ES-I3 (cell line): ENCODE data around the gene GPR39.

ENCODE experiments used
- H3K36me3 ChIP-seq: 2 replicates; pipeline ENCODE4 v1.6.1; 2013; ENCODE audit warnings: mild to moderate bottlenecking, low read length, control low read depth, moderate library complexity; ENCODE audit not compliant: insufficient read depth
- H3K4me1 ChIP-seq: 2 replicates; pipeline ENCODE4 v1.6.1; 2013; ENCODE audit warnings: mild to moderate bottlenecking, control low read depth, low read length; ENCODE audit not compliant: insufficient read depth
- H3K9ac ChIP-seq: 2 replicates; pipeline ENCODE4 v1.6.1; 2013; ENCODE audit warnings: low read depth, mild to moderate bottlenecking, low read length, moderate library complexity
- H3K9me3 ChIP-seq: 2 replicates; pipeline ENCODE4 v1.6.1; 2013; ENCODE audit warnings: mild to moderate bottlenecking, low read length, moderate library complexity; ENCODE audit not compliant: control insufficient read depth, insufficient read depth

Gene GPR39

GRCh38 chr2:132586835-132587234, 170.2 kb downstream of the GPR39 start:
- no peaks in the 10 kb centered on the region for H3K36me3 ChIP-seq
- no peaks in the 10 kb centered on the region for H3K9me3 ChIP-seq
- H3K4me1 ChIP-seq: peaks cover 13% of the 10 kb centered on the region
- H3K9ac ChIP-seq: no peak overlapping the region

DNA sequence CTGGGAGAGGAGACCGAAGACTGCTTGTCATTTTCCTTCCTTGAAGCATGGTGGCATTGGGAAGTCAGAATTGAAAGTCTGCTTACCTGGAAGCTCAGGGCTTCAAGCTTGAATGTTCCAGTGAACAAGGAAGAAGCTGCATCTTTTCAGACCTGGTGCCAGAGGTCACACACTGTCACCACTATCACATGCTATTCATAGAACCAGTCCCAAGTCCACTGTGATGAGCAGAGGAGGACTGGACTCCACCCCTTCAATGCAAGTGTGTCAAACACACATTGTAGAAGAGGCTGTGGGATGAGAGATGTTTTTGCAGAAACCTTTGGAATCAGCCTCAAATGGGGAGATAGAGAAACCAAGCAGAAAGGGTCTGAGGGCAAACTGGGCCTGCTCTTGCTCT, 172.0 kb downstream of the GPR39 start:
- H3K36me3 ChIP-seq: no peaks in the 10 kb centered on the region
- H3K9ac ChIP-seq: no peak overlapping the region
- peaks cover 11% of the 10 kb centered on the region for H3K4me1 ChIP-seq
- no peaks in the 10 kb centered on the region for H3K9me3 ChIP-seq

DNA sequence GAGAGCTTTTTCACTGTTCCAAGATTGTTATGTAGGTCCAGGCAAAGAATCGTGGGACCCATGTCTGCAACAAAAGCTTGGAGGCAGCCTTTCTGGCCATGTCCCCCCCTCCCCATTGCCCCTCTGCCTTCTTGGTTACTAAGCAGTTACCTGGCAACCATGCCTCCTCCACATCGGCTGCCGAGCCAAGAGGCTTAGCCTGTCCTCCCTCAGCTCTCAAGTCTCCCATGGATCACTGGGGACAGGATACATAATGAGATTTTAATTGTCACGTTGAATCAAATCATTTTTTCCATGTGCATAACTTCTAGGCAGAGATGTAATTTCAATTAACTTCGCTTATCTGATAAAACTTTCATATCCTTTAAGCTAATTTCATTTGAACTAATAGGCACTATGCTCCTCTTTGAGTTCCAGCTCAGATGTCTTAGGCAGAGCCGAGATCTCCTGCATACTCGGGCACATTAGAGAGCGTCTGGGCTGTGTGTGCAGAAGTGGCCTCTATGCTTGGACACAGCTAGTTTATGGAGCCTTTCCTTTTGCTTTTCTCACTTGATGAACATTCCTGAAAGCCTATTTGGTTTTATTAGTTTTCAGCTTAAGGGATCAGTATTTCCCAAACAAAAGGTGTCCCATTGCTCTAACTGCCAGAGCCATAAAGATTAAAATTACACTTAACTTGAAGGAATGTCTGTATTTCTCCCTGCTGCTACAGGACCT, 172.7 kb downstream of the GPR39 start:
- Histone ChIP-seq H3K36me3 (no peaks in the 10 kb centered on the region), H3K9me3 (no peaks in the 10 kb centered on the region), H3K9ac (no peak overlapping the region), H3K4me1 (peaks cover 12% of the 10 kb centered on the region)

DNA sequence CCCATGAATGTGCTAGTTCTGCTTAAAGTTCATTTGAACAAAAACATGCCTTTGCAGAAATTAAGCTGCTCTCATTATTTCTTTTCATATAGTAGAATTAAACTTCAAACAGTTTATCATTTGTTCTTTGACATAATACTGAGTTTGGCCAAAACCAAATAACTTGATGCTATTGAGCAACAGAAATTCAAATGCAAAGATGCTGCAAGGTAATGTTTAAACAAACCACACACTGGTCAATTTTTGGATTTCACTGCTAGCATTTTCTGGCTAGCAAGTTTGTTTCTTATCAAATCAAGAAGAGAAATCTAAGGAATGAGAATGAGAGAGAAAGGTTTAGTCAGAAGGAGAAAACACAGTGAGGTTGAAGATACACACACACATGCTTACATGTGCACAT, 173.4 kb downstream of the GPR39 start:
- Histone ChIP-seq H3K9ac (no peak overlapping the region), H3K9me3 (no peaks in the 10 kb centered on the region), H3K4me1 (peaks cover 12% of the 10 kb centered on the region), H3K36me3 (no peaks in the 10 kb centered on the region)

DNA sequence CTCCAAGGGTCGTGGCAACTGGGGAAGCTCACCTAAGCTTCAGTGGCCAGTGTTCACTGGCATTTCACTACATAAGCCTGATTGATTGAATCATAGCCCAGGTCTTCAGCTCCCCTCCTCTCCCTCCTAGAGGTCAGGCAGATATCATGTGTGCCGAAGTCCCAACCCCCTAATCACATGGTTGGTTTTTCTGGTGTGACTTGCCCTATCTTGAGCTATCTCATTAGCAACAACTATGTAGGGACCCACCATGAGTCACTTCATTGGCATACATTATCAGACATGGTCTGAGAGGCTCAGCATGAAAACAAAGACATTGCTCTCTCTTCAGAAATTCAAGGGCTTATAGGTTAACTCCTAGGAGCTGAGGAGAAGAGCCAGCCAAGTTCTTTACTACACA, 176.6 kb downstream of the GPR39 start:
- H3K9me3 ChIP-seq: peaks cover 4% of the 10 kb centered on the region; the same call in 1 of the 2 replicates
- no peaks in the 10 kb centered on the region for H3K36me3 ChIP-seq
- peaks cover 12% of the 10 kb centered on the region for H3K4me1 ChIP-seq
- H3K9ac ChIP-seq: no peak overlapping the region

DNA sequence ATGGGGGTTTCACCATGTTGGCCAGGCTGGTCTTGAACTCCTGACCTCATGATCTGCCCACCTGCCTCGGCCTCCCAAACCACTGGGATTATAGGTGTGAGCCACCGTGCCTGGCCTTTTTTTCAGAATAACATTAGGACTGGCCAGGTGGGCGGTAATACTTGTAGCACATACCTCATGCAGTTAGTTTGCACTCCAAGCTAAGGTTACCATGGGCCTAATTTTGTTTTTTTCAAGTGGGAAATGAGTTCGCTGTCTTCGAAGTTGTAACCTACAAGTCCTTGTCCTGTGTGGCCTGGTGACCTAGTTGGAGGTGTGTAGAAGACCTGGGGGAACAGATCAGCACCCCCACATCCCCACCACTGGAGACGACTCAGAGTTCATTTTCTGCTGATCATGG, 178.6 kb downstream of the GPR39 start:
- no peaks in the 10 kb centered on the region for H3K36me3 ChIP-seq
- peaks cover 5% of the 10 kb centered on the region; the same call in 1 of the 2 replicates for H3K4me1 ChIP-seq
- H3K9me3 ChIP-seq: peaks cover 4% of the 10 kb centered on the region; the same call in 1 of the 2 replicates
- no peak overlapping the region for H3K9ac ChIP-seq

GRCh38 chr2:132595693-132596092, 179.1 kb downstream of the GPR39 start:
- H3K9ac ChIP-seq: no peak overlapping the region
- H3K9me3 ChIP-seq: peaks cover 4% of the 10 kb centered on the region; the same call in 1 of the 2 replicates
- H3K4me1 ChIP-seq: peaks cover 5% of the 10 kb centered on the region; the same call in 1 of the 2 replicates
- no peaks in the 10 kb centered on the region for H3K36me3 ChIP-seq

GRCh38 chr2:132597166-132597565, 180.6 kb downstream of the GPR39 start:
- Histone ChIP-seq H3K4me1 (peaks cover 5% of the 10 kb centered on the region; the same call in 1 of the 2 replicates), H3K9me3 (peaks cover 4% of the 10 kb centered on the region; the same call in 1 of the 2 replicates), H3K36me3 (no peaks in the 10 kb centered on the region), H3K9ac (no peak overlapping the region)

GRCh38 chr2:132597831-132598230, 181.2 kb downstream of the GPR39 start:
- Histone ChIP-seq H3K36me3 (no peaks in the 10 kb centered on the region), H3K9ac (no peak overlapping the region), H3K4me1 (peaks cover 5% of the 10 kb centered on the region; the same call in 1 of the 2 replicates), H3K9me3 (peaks cover 4% of the 10 kb centered on the region; the same call in 1 of the 2 replicates)

DNA sequence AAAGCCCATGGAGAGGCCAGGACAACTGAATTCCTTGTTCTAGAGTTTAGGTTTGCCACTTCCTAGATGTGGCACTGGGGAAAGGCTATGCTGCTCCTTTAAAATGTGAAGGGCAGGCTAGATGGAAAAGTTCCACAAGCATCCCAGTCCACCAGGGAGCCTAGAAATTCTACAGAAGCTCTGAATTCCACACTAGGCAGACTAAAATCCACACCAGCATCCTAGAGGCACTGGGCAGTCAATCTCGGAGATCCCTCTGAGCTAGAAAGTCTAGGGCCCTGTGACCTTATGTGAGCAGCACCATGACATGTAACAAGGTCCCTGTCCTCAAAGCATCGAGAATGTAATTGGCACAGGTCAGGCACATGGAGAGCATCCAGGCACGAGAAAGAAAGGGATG, 181.9 kb downstream of the GPR39 start:
- no peak overlapping the region for H3K9ac ChIP-seq
- peaks cover 4% of the 10 kb centered on the region; the same call in 1 of the 2 replicates for H3K9me3 ChIP-seq
- H3K4me1 ChIP-seq: peaks cover under 1% of the 10 kb centered on the region; the same call in 1 of the 2 replicates
- no peaks in the 10 kb centered on the region for H3K36me3 ChIP-seq

- Histone ChIP-seq H3K36me3 (no peaks in the 10 kb centered on the region), H3K4me1 (no peaks in the 10 kb centered on the region), H3K9me3 (peaks cover 4% of the 10 kb centered on the region; the same call in 1 of the 2 replicates), H3K9ac (no peak overlapping the region)
Observed at GRCh38 chr2:132599556-132599955, 183.0 kb downstream of the GPR39 start.

DNA sequence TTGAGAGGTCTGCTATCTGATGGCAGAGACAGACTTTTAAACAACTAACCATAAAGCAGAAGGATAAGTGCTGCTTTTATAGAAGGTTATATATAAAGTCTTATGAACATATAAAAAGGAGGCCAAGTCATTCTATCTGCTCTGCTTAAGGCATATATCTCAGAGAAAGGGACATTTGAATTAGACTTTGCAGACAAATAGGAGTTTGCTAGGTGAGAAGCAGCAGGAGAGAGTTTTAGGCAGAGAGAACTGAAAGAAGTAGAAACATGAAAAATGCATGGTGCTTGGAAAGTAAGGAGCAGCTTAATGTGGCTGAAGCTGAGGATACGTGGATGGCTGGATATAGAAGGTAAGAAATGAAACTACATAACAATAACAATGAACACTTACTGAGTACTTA, 188.0 kb downstream of the GPR39 start:
- Histone ChIP-seq H3K9ac (no peak overlapping the region), H3K9me3 (no peaks in the 10 kb centered on the region), H3K4me1 (peaks cover 8% of the 10 kb centered on the region; the same call in 1 of the 2 replicates), H3K36me3 (no peaks in the 10 kb centered on the region)

DNA sequence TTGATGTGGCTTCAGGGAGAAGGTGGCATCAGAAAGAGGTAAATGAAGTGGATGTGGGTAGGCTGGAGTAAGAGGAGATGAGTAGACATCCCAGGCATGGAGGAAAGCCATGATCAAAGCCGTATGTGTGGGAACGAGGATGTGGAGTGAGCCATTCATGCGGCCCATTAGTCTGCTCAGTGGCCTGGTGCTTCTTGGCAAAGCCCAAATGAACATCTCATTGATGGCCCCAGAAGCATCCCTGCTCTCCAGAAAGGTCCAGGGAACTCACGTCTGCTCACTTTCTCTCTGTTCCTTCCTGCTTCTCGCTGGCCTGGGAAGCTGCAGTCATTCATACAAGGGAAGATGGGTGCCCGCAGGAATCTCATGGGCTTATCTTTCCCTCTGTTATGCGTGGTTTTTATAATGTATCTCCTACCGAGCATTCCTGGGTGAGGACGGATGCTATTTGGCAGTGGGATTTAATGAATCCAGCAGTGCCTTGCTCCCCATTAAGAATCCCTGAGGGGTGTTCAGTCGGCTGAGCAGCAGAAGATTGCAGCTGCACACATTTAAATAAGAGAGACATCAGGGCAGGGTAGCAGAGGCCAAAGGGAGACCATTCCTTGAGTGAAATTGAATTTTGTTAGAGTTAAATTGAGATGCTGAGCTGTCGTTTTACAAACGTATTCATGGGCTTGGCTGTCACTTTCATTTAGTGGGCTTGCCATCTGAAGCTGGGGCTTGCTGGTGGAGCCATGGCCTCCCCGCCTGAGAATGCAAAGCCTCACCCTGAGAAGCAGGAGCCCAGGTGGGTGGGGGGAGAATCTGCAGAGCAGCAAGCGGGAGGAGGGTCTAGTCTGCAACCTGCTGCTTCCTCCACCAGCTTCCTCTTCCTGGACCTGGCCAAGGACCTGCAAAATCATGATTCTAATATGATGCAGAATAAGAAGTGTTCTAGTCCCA, 188.9 kb downstream of the GPR39 start:
- peaks cover 8% of the 10 kb centered on the region; the same call in 1 of the 2 replicates for H3K4me1 ChIP-seq
- no peaks in the 10 kb centered on the region for H3K36me3 ChIP-seq
- H3K9me3 ChIP-seq: no peaks in the 10 kb centered on the region
- H3K9ac ChIP-seq: no peak overlapping the region

DNA sequence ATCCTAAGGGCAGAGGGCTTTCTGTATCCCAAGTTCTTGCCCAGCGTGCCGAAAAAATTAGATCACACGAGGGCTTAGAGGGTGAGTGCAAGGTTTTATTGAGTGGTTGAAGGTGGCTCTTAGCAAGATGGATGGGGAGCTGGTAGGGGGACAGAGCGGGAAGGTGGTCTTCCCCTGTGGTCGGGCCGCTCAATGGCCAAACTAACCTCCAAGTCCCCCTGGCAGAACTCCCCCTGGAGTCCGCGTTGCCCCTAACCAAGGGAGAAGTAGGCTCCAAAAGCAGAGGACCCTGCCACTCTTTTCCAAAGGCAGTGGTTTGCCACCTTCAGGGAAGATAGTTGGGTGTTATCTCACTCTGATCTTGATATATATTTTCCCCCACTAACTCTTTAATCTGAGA, 190.0 kb downstream of the GPR39 start:
- no peak overlapping the region for H3K9ac ChIP-seq
- H3K4me1 ChIP-seq: peaks cover 8% of the 10 kb centered on the region; the same call in 1 of the 2 replicates
- H3K36me3 ChIP-seq: no peaks in the 10 kb centered on the region
- H3K9me3 ChIP-seq: no peaks in the 10 kb centered on the region
